Cardiac fibroblast (primary cell): Measurements from ENCODE around the gene CFTR.
"Not testable (repeated sequence)": the region's sequence is repeated elsewhere in the genome, so short reads cannot be mapped to it uniquely, and the experiment has no call there.

Experiments used
- DNase-seq, 2 donors: peaks; one replicate each; pipeline versions ENCODE4 v3.0.0 to v3.0.0-alpha.2; 2010; ENCODE audit warnings: low read depth in 2 of 2
- H3K4me3 ChIP-seq, 2 donors: replicated peaks in 1 of 2; 1 replicate in 1 of 2; 2 replicates in 1 of 2; pipeline ENCODE4 v1.5.1; 2011; ENCODE audit warnings: low read depth in 2 of 2, low read length in 2 of 2, mild to moderate bottlenecking in 2 of 2, moderate library complexity in 1 of 2
- TF ChIP-seq, protein P1 (sequence below): IDR thresholded peaks from one replicate; pipeline ENCODE4 v1.5.1; 2011; ENCODE audit warnings: low read depth, mild to moderate bottlenecking, low read length, inconsistent platforms

CFTR gene

DNA sequence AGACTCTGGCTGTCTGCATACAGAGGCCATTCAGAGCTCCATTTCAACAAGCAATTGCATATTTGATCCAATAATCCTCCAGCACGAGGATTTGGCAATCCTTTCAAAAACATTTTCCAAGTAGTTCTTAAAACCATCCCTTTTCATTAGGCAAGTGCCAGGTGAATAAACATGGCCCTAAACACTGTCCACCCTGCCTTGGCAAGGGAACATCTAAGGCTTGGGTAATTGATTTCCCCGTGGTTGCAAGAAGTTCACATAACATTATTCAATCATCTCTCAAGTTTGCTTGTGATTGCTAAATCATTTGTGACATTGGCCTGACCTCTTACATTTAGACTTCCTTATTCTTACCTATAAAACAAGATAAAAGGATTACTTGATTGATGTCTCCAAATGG is 218.2 kb downstream of the CFTR start:
- TF ChIP-seq, protein P1, sequence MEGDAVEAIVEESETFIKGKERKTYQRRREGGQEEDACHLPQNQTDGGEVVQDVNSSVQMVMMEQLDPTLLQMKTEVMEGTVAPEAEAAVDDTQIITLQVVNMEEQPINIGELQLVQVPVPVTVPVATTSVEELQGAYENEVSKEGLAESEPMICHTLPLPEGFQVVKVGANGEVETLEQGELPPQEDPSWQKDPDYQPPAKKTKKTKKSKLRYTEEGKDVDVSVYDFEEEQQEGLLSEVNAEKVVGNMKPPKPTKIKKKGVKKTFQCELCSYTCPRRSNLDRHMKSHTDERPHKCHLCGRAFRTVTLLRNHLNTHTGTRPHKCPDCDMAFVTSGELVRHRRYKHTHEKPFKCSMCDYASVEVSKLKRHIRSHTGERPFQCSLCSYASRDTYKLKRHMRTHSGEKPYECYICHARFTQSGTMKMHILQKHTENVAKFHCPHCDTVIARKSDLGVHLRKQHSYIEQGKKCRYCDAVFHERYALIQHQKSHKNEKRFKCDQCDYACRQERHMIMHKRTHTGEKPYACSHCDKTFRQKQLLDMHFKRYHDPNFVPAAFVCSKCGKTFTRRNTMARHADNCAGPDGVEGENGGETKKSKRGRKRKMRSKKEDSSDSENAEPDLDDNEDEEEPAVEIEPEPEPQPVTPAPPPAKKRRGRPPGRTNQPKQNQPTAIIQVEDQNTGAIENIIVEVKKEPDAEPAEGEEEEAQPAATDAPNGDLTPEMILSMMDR = no peak
- H3K4me3 ChIP-seq = no peak overlapping the region
- no peak for DNase-seq

DNA sequence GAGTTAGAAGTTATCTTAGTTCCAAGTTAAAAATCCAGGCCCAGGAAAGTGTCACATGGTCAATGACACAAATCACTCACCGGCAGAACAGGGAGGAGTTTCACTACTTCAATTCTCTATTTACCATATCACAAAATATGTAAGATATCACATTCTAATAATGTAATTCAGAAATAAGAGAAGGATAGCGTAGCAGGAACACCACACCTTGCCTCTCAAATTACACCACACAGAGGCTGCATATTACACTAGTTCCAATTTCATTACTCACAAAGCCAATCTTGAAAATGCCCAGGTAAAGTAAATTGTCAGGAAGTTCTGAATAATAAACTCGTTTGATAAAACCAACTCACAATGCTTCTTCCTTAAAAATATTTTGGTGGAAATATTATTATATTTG is 224.2 kb downstream of the CFTR start:
- no peak overlapping the region for H3K4me3 ChIP-seq
- DNase-seq = no peak
- TF ChIP-seq, protein P1 = no peak

DNA sequence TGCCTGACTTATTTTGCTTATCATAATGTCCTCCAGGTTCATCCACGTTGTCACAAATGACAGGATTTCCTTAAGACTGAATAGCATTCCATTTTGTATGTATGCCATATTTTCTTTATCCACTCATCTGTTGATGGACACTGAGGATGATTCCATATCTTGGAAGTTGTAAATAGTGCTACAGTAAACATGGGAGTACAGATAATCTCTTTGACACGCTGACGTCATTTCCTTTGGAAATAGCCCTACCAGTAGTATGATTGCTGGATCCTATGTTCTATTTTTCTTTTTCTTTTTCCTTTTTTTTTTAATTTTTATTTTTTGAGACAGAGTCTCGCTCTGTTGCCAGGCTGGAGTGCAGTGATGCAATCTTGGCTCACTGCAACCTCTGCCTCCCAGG is 225.8 kb downstream of the CFTR start:
- DNase-seq = no peak
- TF ChIP-seq, protein P1 = no peak
- H3K4me3 ChIP-seq = no peak overlapping the region

DNA sequence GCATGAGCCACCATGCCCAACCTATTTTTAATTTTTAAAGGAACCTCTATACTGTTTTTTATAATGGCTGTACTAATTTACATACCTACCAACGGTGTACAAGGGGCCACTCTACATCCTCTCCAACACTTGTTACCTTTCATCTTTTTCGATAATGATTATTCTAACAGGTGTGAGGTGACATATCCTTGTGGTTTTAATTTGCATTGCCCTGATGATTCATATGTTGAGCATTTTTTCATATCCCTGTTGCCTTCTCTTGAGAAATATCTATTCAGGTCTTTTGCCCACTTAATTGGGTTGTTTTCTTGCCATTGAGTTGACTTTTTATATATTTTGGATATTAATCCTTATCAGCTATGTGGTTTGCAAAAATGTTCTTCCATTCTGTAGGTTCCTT is 226.4 kb downstream of the CFTR start:
- TF ChIP-seq, protein P1 = no peak
- no peak for DNase-seq
- H3K4me3 ChIP-seq = no peak overlapping the region

DNA sequence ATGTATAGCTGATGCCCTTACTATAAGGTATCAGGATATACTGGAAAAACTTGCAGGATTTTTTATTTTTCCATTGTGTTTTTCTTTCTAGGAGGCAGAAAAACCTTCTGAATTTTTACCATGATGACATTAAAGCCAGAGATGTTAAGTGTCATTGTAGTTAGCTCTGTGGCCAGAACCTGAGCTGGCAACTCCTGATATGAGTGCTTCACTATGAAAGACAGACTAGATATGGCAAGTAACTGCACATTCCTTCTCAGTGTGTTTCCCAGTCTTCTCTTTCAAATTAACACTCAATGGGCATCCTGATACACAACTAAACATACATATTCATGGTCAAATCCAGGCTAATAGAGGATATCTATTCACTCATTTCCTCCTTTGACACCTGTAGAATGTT is 227.3 kb downstream of the CFTR start:
- TF ChIP-seq, protein P1 = no peak
- no peak for DNase-seq
- no peak overlapping the region for H3K4me3 ChIP-seq

DNA sequence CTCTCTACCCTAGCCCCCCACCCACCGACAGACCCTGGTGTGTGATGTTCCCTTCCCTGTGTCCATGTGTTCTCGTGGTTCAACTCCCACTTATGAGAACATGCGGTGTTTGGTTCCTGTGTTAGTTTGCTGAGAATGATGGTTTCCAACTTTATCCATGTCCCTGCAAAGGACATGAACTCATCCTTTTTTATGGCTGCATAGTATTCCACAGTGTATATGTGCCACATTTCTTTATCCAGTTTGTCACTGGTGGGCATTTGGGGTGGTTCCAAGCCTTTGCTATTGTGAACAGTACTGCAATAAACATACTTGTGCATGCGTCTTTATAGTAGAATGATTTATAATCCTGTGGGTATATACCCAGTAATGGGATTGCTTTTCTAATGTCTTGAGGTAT is 228.3 kb downstream of the CFTR start:
- DNase-seq, H3K4me3 ChIP-seq: not testable (repeated sequence)

DNA sequence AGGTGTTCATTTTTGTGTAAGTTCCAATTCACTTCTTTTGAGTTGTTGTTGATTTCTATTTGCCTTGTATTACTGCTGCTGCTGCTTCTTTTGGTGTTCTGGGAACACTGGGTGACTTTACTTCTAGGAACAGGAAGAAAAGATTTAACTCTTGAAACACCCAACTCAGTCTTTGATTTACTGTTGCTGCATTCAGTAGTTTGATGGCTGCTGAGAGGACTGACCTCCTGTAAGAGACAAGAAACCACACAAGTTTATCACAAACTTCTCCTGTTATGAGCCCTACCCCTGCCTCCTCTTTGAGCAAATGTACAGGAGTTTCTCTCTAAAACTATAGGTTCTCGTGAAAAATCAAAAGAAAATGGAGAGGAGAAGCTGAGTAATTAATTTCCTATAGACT is 231.7 kb downstream of the CFTR start:
- DNase-seq = no peak
- TF ChIP-seq, protein P1 = no peak
- H3K4me3 ChIP-seq = no peak overlapping the region
